ENCODE data around the gene PER1. TPM values are rescaled to one million over a fixed set of nuclear protein-coding genes. Genes with fewer than 3 reads are reported as not detected.

PER1 gene
- total RNA-seq, 1 donor from 2014 or later: 30.0 TPM

DNA sequence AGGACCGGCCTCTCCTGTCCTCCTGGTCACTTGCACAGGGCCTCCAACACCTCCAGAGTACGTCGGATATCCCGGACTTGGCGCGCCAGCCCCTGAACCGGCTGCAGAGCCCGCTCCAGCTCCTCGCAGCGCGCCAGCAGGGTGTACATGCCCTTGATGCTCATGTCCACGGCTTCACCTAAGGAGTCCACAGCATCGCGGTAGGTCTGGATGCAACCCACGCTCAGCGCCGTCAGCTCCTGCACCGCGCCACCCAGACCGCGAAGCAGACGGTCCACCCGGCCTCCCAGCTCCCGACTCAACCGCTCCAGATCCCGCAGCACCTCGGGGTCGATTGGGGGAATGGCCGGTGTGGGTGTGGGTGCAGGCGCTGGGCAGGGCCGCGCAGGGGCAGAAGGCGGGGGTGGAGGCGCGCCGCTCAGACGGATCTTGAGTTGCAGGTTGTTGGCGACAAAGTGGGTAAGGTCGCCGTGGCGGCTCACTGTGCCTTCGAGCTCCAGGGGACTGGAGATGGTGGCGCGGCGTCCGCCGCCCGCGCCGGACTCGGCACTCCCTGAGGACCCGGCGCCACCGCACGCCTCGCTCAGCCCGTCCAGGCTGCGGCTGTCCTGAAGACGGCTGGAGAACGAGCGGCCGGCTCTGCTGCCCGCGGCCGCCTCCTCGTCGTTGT is 37.0 kb upstream of the PER1 start:
- no peak overlapping the region for H3K27ac Mint-ChIP-seq (ENCODE audit: unreplicated experiment)
- no peaks in the 10 kb centered on the region for H3K9me3 Mint-ChIP-seq (ENCODE audit: unreplicated experiment)
- peaks cover 14% of the 10 kb centered on the region for H3K4me1 Mint-ChIP-seq (ENCODE audit: unreplicated experiment)
- H3K4me3 Mint-ChIP-seq (ENCODE audit: unreplicated experiment): peak overlapping the region; percentile 86
- DNase-seq (ENCODE audit: low spot score): peak; percentile 23
- TF ChIP-seq, protein P1, sequence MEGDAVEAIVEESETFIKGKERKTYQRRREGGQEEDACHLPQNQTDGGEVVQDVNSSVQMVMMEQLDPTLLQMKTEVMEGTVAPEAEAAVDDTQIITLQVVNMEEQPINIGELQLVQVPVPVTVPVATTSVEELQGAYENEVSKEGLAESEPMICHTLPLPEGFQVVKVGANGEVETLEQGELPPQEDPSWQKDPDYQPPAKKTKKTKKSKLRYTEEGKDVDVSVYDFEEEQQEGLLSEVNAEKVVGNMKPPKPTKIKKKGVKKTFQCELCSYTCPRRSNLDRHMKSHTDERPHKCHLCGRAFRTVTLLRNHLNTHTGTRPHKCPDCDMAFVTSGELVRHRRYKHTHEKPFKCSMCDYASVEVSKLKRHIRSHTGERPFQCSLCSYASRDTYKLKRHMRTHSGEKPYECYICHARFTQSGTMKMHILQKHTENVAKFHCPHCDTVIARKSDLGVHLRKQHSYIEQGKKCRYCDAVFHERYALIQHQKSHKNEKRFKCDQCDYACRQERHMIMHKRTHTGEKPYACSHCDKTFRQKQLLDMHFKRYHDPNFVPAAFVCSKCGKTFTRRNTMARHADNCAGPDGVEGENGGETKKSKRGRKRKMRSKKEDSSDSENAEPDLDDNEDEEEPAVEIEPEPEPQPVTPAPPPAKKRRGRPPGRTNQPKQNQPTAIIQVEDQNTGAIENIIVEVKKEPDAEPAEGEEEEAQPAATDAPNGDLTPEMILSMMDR (IDR thresholded peaks at IDR 0.05; ENCODE audit: unreplicated experiment): no peak
- peaks cover 4% of the 10 kb centered on the region for H3K36me3 Mint-ChIP-seq (ENCODE audit: low read depth, unreplicated experiment)
- peaks cover 4% of the 10 kb centered on the region for H3K27me3 Mint-ChIP-seq (ENCODE audit: unreplicated experiment)

DNA sequence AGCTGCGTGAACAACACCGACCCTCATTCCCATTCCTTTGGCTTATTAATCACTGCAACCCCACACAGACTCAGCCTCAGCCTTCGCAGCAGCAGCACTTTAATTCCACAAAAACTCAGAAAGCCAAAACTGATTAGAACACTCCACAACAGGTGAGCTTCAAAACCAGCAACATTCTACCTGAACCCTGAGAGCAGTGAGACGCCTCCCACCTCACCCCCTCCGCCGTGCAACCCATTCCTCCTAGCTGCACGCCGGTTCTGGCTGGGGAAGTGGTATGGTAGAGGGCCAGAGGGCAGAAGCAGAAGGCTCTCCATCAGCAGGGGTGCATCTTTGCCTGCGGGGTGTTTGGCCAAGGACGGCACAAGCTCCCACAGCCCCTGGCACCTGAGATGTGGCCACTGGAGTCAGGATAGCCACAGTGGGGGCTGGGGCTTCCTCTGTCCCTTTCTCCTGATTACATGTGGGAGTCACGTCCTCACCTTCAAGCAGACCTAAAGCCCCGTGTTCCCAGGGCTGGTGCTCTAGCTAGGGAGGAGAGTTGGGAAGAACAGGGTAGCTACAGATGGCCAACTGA is 36.1 kb upstream of the PER1 start:
- Mint-ChIP-seq H3K36me3 (ENCODE audit: low read depth, unreplicated experiment) (peaks cover 4% of the 10 kb centered on the region), H3K4me3 (ENCODE audit: unreplicated experiment) (no peak overlapping the region), H3K9me3 (ENCODE audit: unreplicated experiment) (no peaks in the 10 kb centered on the region), H3K27ac (ENCODE audit: unreplicated experiment) (peak overlapping the region; percentile 48), H3K4me1 (ENCODE audit: unreplicated experiment) (peaks cover 20% of the 10 kb centered on the region), H3K27me3 (ENCODE audit: unreplicated experiment) (peaks cover 4% of the 10 kb centered on the region)
- no peak for DNase-seq (ENCODE audit: low spot score)
- TF ChIP-seq, protein P1 (IDR thresholded peaks at IDR 0.05; ENCODE audit: unreplicated experiment): no peak

DNA sequence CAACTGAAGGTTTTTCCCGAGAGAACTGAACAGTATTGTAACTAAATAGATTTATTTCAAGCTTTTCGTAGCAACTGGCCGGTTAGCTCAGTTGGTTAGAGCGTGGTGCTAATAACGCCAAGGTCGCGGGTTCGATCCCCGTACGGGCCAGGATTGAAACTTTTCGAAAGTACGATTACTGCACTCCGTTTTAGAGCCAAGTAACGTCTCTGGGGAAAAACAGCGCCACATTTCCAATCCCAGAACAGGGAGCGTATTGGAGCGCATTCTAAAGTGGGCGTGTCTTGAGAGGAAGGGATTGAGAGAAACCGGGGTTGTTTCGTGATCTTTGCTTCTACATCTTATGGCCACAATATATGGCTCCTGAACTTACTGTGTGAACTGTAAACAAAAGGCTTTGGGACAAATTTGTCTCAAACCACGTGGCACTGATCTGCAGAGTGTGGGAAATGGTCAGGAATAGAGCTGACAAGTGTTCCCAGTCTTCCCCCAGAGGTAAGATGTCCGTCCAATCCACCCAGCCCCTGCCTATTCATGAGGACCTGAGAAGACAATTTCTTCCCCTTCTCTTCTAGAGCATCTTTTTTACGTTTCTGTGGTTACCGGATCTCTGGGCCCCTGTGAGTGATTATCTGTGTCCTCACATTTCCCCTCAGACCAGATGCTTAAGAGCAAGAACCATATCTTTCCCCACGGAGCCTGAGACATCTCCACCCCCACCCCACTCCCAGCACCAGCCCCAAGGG is 35.5 kb upstream of the PER1 start:
- H3K4me3 Mint-ChIP-seq (ENCODE audit: unreplicated experiment): no peak overlapping the region
- H3K9me3 Mint-ChIP-seq (ENCODE audit: unreplicated experiment): no peaks in the 10 kb centered on the region
- TF ChIP-seq, protein P1 (IDR thresholded peaks at IDR 0.05; ENCODE audit: unreplicated experiment): no peak
- peaks cover 4% of the 10 kb centered on the region for H3K36me3 Mint-ChIP-seq (ENCODE audit: low read depth, unreplicated experiment)
- peaks cover 20% of the 10 kb centered on the region for H3K4me1 Mint-ChIP-seq (ENCODE audit: unreplicated experiment)
- H3K27ac Mint-ChIP-seq (ENCODE audit: unreplicated experiment): no peak overlapping the region
- H3K27me3 Mint-ChIP-seq (ENCODE audit: unreplicated experiment): peaks cover 4% of the 10 kb centered on the region
- peak; percentile 90 for DNase-seq (ENCODE audit: low spot score)

DNA sequence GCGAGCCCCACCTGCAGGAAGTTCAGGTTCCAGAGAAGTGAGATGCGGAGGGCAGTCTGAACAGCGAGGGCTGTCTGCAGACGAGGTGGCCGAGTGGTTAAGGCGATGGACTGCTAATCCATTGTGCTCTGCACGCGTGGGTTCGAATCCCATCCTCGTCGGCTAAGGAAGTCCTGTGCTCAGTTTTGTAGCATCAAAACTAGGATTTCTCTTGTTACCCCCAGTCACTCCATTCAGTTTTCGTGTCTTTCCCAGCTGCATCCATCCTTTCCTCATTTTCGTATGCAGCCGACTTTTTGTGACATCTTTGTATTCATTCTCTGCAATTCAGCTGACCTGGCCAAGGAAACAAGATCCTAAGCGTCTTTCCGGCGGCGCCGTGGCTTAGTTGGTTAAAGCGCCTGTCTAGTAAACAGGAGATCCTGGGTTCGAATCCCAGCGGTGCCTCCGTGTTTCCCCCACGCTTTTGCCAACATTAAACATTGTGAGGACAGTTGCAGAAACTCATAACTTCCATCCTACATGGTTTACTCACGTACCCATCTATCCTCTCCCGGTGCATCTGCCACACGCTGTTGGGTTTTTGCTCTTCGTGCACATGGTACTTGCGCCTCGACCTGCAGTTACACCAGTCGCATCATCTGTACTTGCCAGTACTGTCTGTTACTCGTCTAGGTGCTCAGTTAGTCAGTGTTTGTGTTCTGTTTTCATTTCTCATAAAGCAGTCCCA is 34.7 kb upstream of the PER1 start:
- TF ChIP-seq, protein P1 (IDR thresholded peaks at IDR 0.05; ENCODE audit: unreplicated experiment): no peak
- Mint-ChIP-seq H3K27me3 (ENCODE audit: unreplicated experiment) (peaks cover 4% of the 10 kb centered on the region), H3K27ac (ENCODE audit: unreplicated experiment) (no peak overlapping the region), H3K9me3 (ENCODE audit: unreplicated experiment) (no peaks in the 10 kb centered on the region), H3K4me1 (ENCODE audit: unreplicated experiment) (peaks cover 20% of the 10 kb centered on the region), H3K4me3 (ENCODE audit: unreplicated experiment) (no peak overlapping the region), H3K36me3 (ENCODE audit: low read depth, unreplicated experiment) (peaks cover 4% of the 10 kb centered on the region)
- peak; percentile 93 for DNase-seq (ENCODE audit: low spot score)
